ENCODE measurements around the gene MPV17.

GRCh38 chr2:27294928-27295327 lies 28.0 kb downstream of the MPV17 start:
- TF ChIP-seq CTCF (optimal IDR thresholded peaks at IDR 0.05 in 1 of 3, IDR thresholded peaks at IDR 0.05 in 1 of 3, conservative IDR thresholded peaks at IDR 0.05 in 1 of 3; ENCODE audit: extremely low read depth in 1 of 3, insufficient read depth in 2 of 3, low read length in 3 of 3) (no peak), EZH2 (IDR thresholded peaks at IDR 0.05; ENCODE audit: low read length) (no peak)
